ENCODE measurements around the gene KIF16B. TPM values are rescaled to one million over a fixed set of nuclear protein-coding genes. Genes with fewer than 3 reads are reported as not detected.

The KIF16B gene
- total RNA-seq, 1 experiment from 2014 or later: 12.7 TPM

DNA sequence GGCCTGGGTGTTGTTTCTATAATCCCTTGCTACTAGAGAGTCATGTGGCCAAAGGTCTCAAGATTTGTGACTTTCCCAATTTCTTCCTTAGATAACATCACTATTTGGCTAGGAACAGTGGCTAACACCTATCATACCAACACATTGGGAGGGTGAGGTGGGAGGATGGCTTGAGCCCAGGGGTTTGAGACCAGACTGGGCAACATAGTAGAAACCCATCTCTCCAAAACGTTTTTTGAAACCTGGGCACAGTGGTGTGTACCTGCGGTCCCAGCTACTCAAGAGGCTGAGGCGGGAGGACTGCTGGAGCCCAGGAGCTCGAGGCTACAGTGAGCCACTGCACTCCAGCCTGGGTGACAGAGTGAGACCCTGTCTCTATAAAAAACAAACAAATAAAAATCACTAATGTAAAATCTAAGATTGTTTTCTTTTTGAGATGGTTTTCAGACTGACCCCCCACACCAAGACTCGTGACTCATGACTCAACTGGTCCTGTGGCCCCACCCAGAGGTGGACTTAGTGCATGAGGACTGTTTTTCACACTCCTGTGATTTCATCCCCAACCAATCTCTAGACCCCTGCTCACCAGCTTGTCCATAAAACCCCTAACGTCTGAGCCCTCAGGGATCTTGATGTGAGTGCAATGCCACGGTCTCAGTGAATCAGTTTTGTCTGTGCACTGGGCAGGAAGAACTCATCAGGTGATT, 48.3 kb upstream of the KIF16B start:
- Histone ChIP-seq H3K9me2 (replicated peaks; ENCODE audit: low read length) (no peaks in the 10 kb centered on the region), H4K20me1 (ENCODE audit: low read length) (no peaks in the 10 kb centered on the region), H2AFZ (ENCODE audit: low read length) (no peak overlapping the region), H3K9me3 (ENCODE audit: low read length) (no peaks in the 10 kb centered on the region), H3K79me2 (ENCODE audit: low read length) (no peaks in the 10 kb centered on the region), H3K9ac (ENCODE audit: low read length) (no peak overlapping the region), H3K36me3 (ENCODE audit: low read depth, low read length) (no peaks in the 10 kb centered on the region), H3K4me2 (ENCODE audit: low read length) (no peak overlapping the region), H3K27me3 (ENCODE audit: low read length) (no peaks in the 10 kb centered on the region), H3F3A (ENCODE audit: low read length, unreplicated experiment) (no peaks in the 10 kb centered on the region), H3K4me1 (ENCODE audit: insufficient read depth, low read length) (no peaks in the 10 kb centered on the region), H3K27ac (ENCODE audit: low read length) (no peak overlapping the region), H3K4me3 (ENCODE audit: low read length) (no peak overlapping the region)
- no TSS peak for BruUV-seq (replicated peaks)
- CTCF ChIA-PET: no interaction called here
- TF ChIP-seq EZH2 (IDR thresholded peaks at IDR 0.05; ENCODE audit: low read length, unreplicated experiment) (no peak), EZH2phosphoT487 (IDR thresholded peaks at IDR 0.05; ENCODE audit: borderline replicate concordance, low read length) (no peak)
- TF ChIP-seq, protein P1, sequence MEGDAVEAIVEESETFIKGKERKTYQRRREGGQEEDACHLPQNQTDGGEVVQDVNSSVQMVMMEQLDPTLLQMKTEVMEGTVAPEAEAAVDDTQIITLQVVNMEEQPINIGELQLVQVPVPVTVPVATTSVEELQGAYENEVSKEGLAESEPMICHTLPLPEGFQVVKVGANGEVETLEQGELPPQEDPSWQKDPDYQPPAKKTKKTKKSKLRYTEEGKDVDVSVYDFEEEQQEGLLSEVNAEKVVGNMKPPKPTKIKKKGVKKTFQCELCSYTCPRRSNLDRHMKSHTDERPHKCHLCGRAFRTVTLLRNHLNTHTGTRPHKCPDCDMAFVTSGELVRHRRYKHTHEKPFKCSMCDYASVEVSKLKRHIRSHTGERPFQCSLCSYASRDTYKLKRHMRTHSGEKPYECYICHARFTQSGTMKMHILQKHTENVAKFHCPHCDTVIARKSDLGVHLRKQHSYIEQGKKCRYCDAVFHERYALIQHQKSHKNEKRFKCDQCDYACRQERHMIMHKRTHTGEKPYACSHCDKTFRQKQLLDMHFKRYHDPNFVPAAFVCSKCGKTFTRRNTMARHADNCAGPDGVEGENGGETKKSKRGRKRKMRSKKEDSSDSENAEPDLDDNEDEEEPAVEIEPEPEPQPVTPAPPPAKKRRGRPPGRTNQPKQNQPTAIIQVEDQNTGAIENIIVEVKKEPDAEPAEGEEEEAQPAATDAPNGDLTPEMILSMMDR (conservative IDR thresholded peaks at IDR 0.05; ENCODE audit: low read depth, low read length): no peak
- ATAC-seq (no peak), DNase-seq (no peak)
- POLR2A ChIA-PET (ENCODE audit: unreplicated experiment): no interaction called here
- intact Hi-C loops (cut with micrococcal nuclease): no loop called here

- Histone ChIP-seq H3K27me3 (ENCODE audit: low read length) (no peaks in the 10 kb centered on the region), H3K4me2 (ENCODE audit: low read length) (no peak overlapping the region), H3K27ac (ENCODE audit: low read length) (no peak overlapping the region), H3K9ac (ENCODE audit: low read length) (no peak overlapping the region), H4K20me1 (ENCODE audit: low read length) (no peaks in the 10 kb centered on the region), H3F3A (ENCODE audit: low read length, unreplicated experiment) (no peaks in the 10 kb centered on the region), H3K4me1 (ENCODE audit: insufficient read depth, low read length) (no peaks in the 10 kb centered on the region), H3K9me2 (replicated peaks; ENCODE audit: low read length) (no peaks in the 10 kb centered on the region), H3K36me3 (ENCODE audit: low read depth, low read length) (no peaks in the 10 kb centered on the region), H3K9me3 (ENCODE audit: low read length) (no peaks in the 10 kb centered on the region), H2AFZ (ENCODE audit: low read length) (no peak overlapping the region), H3K4me3 (ENCODE audit: low read length) (no peak overlapping the region), H3K79me2 (ENCODE audit: low read length) (no peaks in the 10 kb centered on the region)
- CTCF ChIA-PET: no interaction called here
- TF ChIP-seq, protein P1 (conservative IDR thresholded peaks at IDR 0.05; ENCODE audit: low read depth, low read length): no peak
- TF ChIP-seq EZH2 (IDR thresholded peaks at IDR 0.05; ENCODE audit: low read length, unreplicated experiment) (no peak), EZH2phosphoT487 (IDR thresholded peaks at IDR 0.05; ENCODE audit: borderline replicate concordance, low read length) (no peak)
- ATAC-seq (no peak), DNase-seq (no peak)
- intact Hi-C loops (cut with micrococcal nuclease): no loop called here
- BruUV-seq (replicated peaks): no TSS peak
- POLR2A ChIA-PET (ENCODE audit: unreplicated experiment): no interaction called here
Measured at GRCh38 chr20:16620961-16621360, 47.7 kb upstream of the KIF16B start.

- no peak for TF ChIP-seq EZH2 (IDR thresholded peaks at IDR 0.05; ENCODE audit: low read length, unreplicated experiment)
- no peak for TF ChIP-seq EZH2phosphoT487 (IDR thresholded peaks at IDR 0.05; ENCODE audit: borderline replicate concordance, low read length)
- TF ChIP-seq, protein P1 (conservative IDR thresholded peaks at IDR 0.05; ENCODE audit: low read depth, low read length): no peak
- Histone ChIP-seq H2AFZ (ENCODE audit: low read length) (no peak overlapping the region), H3K4me1 (ENCODE audit: insufficient read depth, low read length) (peaks cover 9% of the 10 kb centered on the region), H3K9me2 (replicated peaks; ENCODE audit: low read length) (no peaks in the 10 kb centered on the region), H3K36me3 (ENCODE audit: low read depth, low read length) (no peaks in the 10 kb centered on the region), H3K27me3 (ENCODE audit: low read length) (no peaks in the 10 kb centered on the region), H3K27ac (ENCODE audit: low read length) (no peak overlapping the region), H3K4me3 (ENCODE audit: low read length) (no peak overlapping the region), H3K79me2 (ENCODE audit: low read length) (no peaks in the 10 kb centered on the region), H3K9ac (ENCODE audit: low read length) (no peak overlapping the region), H3K4me2 (ENCODE audit: low read length) (no peak overlapping the region), H3F3A (ENCODE audit: low read length, unreplicated experiment) (no peaks in the 10 kb centered on the region), H3K9me3 (ENCODE audit: low read length) (no peaks in the 10 kb centered on the region), H4K20me1 (ENCODE audit: low read length) (no peaks in the 10 kb centered on the region)
- intact Hi-C loops (cut with micrococcal nuclease): no loop called here
- ChIA-PET CTCF (no interaction called here), POLR2A (ENCODE audit: unreplicated experiment) (no interaction called here)
- ATAC-seq (no peak), DNase-seq (no peak)
- no TSS peak for BruUV-seq (replicated peaks)
Measured at GRCh38 chr20:16619953-16620352, 46.7 kb upstream of the KIF16B start.

Data from PC-3 (cell line).